Measurements from ENCODE around the gene DVL2. TPM values are rescaled to one million over a fixed set of nuclear protein-coding genes. Genes with fewer than 3 reads are reported as not detected.

The DVL2 gene
- total RNA-seq, 4 donors from 2014 or later: 34.5 to 55.5 (median 43.7) TPM

- intact Hi-C loops (cut with DNase I): no loop called here
- Histone ChIP-seq H3K4me3 (peak overlapping the region in 2 of 4 donors; percentile 29 to 64), H3K27ac (replicated peaks in 1 of 4) (no peak overlapping the region), H3K36me3 (peaks cover 8 to 11% (median 9%) of the 10 kb centered on the region in 4 donors), H3K27me3 (peaks cover 17 to 67% (median 38%) of the 10 kb centered on the region in 4 donors), H3K4me1 (peaks cover 25 to 40% (median 30%) of the 10 kb centered on the region in 4 donors), H3K9me3 (no peaks in the 10 kb centered on the region)
- TF ChIP-seq, protein P1, sequence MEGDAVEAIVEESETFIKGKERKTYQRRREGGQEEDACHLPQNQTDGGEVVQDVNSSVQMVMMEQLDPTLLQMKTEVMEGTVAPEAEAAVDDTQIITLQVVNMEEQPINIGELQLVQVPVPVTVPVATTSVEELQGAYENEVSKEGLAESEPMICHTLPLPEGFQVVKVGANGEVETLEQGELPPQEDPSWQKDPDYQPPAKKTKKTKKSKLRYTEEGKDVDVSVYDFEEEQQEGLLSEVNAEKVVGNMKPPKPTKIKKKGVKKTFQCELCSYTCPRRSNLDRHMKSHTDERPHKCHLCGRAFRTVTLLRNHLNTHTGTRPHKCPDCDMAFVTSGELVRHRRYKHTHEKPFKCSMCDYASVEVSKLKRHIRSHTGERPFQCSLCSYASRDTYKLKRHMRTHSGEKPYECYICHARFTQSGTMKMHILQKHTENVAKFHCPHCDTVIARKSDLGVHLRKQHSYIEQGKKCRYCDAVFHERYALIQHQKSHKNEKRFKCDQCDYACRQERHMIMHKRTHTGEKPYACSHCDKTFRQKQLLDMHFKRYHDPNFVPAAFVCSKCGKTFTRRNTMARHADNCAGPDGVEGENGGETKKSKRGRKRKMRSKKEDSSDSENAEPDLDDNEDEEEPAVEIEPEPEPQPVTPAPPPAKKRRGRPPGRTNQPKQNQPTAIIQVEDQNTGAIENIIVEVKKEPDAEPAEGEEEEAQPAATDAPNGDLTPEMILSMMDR (IDR thresholded peaks at IDR 0.05): no peak
- TF ChIP-seq POLR2AphosphoS5 (IDR thresholded peaks at IDR 0.05) (no peak), POLR2A (IDR thresholded peaks at IDR 0.05; ENCODE audit: low read depth) (no peak), EP300 (IDR thresholded peaks at IDR 0.05) (no peak)
- WGBS: 31% methylated on average over 4 of the region's 4 CpGs
- no peak for DNase-seq (ENCODE audit: extremely low spot score)
Measured at GRCh38 chr17:7263801-7264078, 29.4 kb upstream of the DVL2 start.

DNA sequence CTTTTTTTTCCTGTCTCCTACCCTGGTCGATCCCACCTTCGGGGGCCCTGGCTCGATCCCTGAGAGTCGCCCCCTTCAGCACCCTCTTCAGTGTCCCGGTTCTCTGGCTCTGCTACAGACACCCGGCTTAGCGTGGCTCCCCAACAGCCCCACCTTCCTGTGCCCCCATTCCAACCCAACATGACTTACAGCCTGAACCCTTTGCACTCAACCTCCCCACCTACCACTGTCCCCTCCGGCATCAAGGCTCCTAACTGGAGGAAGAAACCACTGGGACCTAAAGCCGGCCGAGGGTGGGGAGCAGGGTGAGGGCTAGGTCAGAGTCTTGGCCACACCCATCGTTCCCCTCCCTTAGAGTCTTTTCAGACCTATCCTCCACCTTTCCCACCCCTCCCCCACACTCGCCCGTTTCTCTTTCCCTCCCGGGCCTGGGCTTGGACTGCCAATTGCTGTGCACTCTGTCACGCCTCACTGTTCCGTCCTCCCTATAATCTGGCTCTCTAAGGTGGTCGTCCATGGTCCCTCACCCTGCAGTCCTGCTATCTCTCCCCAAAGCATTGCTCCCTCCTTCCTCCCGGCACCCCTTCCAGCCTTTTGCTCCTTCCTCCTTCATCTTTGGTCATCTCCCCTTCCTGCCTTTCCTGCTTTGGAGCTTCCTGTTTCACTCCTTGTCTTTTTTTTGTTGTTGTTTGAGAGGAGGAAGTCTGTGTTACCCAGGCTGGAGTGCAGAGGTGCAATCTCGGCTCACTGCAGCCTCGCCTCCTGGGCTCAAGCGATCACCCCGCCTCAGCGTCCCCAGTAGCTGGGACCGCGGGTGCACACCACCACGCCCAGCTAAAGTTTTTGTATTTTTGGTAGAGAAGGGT, 28.9 kb upstream of the DVL2 start:
- DNase-seq (ENCODE audit: extremely low spot score): no peak
- TF ChIP-seq POLR2AphosphoS5 (IDR thresholded peaks at IDR 0.05) (no peak), EP300 (IDR thresholded peaks at IDR 0.05) (no peak)
- 13% methylated on average over 26 of the region's 26 CpGs for whole genome bisulfite sequencing
- peaks cover 17 to 67% (median 38%) of the 10 kb centered on the region in 4 donors for H3K27me3 ChIP-seq
- intact Hi-C loops (cut with DNase I): no loop called here
- no peaks in the 10 kb centered on the region for H3K9me3 ChIP-seq
- peaks cover 14 to 17% (median 15%) of the 10 kb centered on the region in 4 donors for H3K36me3 ChIP-seq
- peak overlapping the region in 1 of 4 donors; percentile 24 for H3K27ac ChIP-seq (replicated peaks in 1 of 4)
- peaks cover 25 to 40% (median 30%) of the 10 kb centered on the region in 4 donors for H3K4me1 ChIP-seq
- peak overlapping the region; percentile 29 to 64 (median 36) for H3K4me3 ChIP-seq

DNA sequence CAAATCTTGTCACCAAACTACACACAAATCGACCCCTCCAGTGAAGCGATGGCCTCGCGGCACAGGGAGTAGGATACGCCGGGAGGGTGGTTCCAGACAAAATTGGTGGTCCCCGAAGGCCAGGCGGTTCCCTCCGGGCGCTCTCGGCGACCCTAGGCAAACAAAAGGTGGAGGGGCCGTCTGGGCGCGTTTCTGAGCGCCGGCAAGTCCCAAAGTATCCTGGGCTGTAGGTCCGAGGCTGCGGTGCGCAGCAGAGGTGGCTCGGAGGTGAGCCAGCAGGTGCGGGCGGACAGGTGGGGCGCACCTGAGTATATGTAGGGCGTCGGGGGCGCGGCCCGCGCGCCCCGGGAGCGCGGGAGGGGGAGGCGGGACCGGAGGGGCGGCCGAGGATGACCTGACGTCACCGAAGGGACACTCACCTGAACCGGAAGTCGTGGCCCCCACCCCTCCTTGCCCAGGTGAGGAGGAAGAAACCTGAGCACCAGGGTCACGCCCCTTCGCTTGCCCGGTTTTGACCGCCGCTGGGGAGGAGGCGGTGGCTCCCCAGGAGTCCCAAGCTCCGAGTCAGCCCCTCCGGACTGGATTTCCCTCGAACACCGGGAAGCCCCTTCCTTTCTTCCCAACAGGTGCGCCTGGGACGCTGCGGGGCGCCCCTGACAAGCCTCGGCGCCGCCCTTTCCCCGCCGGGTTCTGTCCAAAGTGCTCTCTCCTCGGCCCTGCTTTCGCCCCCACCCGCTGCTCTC, 28.0 kb upstream of the DVL2 start, which contains the start of gene CLDN7:
Gene CLDN7, minus strand, starts transcription at position 287 of the 743 bp plus-strand sequence. CDS start 435 bp downstream, outside the sequence.
- Histone ChIP-seq H3K4me3 (peak within 1 kb of the TSS; percentile 44 to 64 (median 52)), H3K27ac (replicated peaks in 1 of 4) (peak within 1 kb of the TSS in 2 of 4 donors; percentile 10 to 24), H3K4me1 (peaks cover 25 to 40% (median 30%) of the 10 kb centered on the region in 4 donors), H3K36me3 (peaks cover 19 to 25% (median 23%) of the 10 kb centered on the region in 4 donors), H3K9me3 (no peaks in the 10 kb centered on the region), H3K27me3 (peaks cover 17 to 63% (median 37%) of the 10 kb centered on the region in 4 donors)
- TF ChIP-seq POLR2AphosphoS5 (IDR thresholded peaks at IDR 0.05): no peak
- TF ChIP-seq POLR2A (IDR thresholded peaks at IDR 0.05; ENCODE audit: low read depth): no peak
- TF ChIP-seq, protein P1 (IDR thresholded peaks at IDR 0.05): no peak
- TF ChIP-seq EP300 (IDR thresholded peaks at IDR 0.05): no peak
- WGBS: 8% methylated on average over 48 of the region's 64 CpGs
- intact Hi-C loops (cut with DNase I): no loop called here
- DNase-seq (ENCODE audit: extremely low spot score): no peak

DNA sequence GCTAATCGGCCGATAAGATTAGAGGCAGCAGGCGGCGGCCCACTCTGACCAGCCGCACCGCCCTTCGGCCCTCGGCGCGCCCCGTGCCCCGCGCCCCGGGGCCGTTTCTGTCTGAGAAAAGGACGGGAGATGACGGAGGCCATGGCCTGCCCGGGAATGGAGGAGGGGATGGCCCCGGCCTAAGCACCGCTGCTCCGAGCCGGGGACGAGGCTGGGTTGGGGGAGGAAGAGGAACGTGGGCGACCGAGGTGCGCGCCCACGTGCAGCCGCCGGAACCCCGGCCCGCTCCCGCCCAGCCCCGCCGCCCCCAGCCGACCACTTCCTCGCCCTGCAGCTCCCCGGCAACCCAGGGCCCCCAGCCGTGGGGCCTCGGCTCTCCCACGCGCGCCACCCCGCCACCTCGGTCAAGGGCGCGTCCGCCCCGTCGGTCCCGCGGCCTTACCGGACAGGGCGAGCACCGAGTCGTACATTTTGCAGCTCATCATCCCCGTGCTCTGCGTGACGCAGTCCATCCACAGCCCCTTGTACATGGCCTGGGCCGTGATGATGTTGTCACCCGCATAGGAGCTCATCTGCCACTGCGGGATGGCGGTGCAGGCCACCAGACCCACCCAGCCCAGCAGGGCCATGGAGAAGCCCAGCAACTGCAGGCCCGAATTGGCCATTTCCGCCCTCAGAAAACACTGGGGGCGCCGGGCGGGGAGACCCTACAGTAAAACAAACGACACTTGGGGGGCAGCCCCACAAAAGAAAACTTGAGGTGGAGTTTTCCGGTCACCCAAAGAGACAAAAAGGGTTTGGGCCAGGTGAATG, 27.3 kb upstream of the DVL2 start:
- Histone ChIP-seq H3K36me3 (peaks cover 22 to 33% (median 31%) of the 10 kb centered on the region in 4 donors), H3K27me3 (peaks cover 17 to 60% (median 36%) of the 10 kb centered on the region in 4 donors), H3K9me3 (no peaks in the 10 kb centered on the region), H3K4me3 (peak overlapping the region; percentile 44 to 64 (median 52)), H3K27ac (replicated peaks in 1 of 4) (peak overlapping the region in 1 of 4 donors; percentile 10), H3K4me1 (peaks cover 25 to 40% (median 30%) of the 10 kb centered on the region in 4 donors)
- DNase-seq (ENCODE audit: extremely low spot score): no peak
- intact Hi-C loops (cut with DNase I): no loop called here
- no peak for TF ChIP-seq EP300 (IDR thresholded peaks at IDR 0.05)
- no peak for TF ChIP-seq POLR2AphosphoS5 (IDR thresholded peaks at IDR 0.05)
- no peak for TF ChIP-seq POLR2A (IDR thresholded peaks at IDR 0.05; ENCODE audit: low read depth)
- TF ChIP-seq, protein P1 (IDR thresholded peaks at IDR 0.05): no peak
- WGBS: 16% methylated on average over 7 of the region's 71 CpGs
